Common myeloid progenitor, CD34-positive (primary cell): ENCODE results near the gene HNRNPH2.

Experiments
- CTCF ChIA-PET: fragments of 350-600 bp; sonication (Branson Sonifier 250); formaldehyde crosslinking; loops from one replicate; lab custom pipeline; 2021; ENCODE audit warnings: antibody characterized with exemption; lab: Charles Lee
- POLR2A ChIA-PET: fragments of 350-600 bp; sonication (Branson Sonifier 250); formaldehyde crosslinking; loops from one replicate; lab custom pipeline; 2021; ENCODE audit warnings: antibody characterized with exemption; lab: Charles Lee
- DNase-seq, 3 donors: peaks; one replicate each; pipeline versions ENCODE4 v3.0.0 to v3.0.0-alpha.2; 2013
- H3K27ac ChIP-seq, 2 experiments: 1 replicate in 1 of 2; 2 replicates in 1 of 2; pipeline ENCODE4 v1.7.0; 2013; ENCODE audit warnings: inconsistent platforms in 2 of 2, low read length in 2 of 2, mild to moderate bottlenecking in 2 of 2, low read depth in 1 of 2, moderate library complexity in 1 of 2; ENCODE audit not compliant: severe bottlenecking in 2 of 2, insufficient read depth in 1 of 2, poor library complexity in 1 of 2
- H3K27me3 ChIP-seq, 5 experiments: replicated peaks in 2 of 5; 1 replicate in 3 of 5; 2 replicates in 2 of 5; pipeline versions ENCODE4 v1.6.1 to v1.7.0; 2013; ENCODE audit warnings: low read length in 4 of 5, mild to moderate bottlenecking in 2 of 5, moderate library complexity in 2 of 5, inconsistent platforms in 1 of 5; ENCODE audit not compliant: insufficient read depth in 5 of 5, control insufficient read depth in 4 of 5
- H3K36me3 ChIP-seq, 4 experiments: 1 replicate in 2 of 4; 2 replicates in 2 of 4; pipeline versions ENCODE4 v1.6.1 to v1.7.0; 2013; ENCODE audit warnings: low read length in 3 of 4, control low read depth in 1 of 4, mild to moderate bottlenecking in 1 of 4; ENCODE audit not compliant: control insufficient read depth in 4 of 4, insufficient read depth in 4 of 4
- H3K4me1 ChIP-seq, 4 experiments: 1 replicate in 3 of 4; 2 replicates in 1 of 4; pipeline versions ENCODE4 v1.6.1 to v1.7.1; 2013; ENCODE audit warnings: low read length in 3 of 4, mild to moderate bottlenecking in 3 of 4, control low read depth in 1 of 4, inconsistent platforms in 1 of 4, moderate library complexity in 1 of 4; ENCODE audit not compliant: control insufficient read depth in 4 of 4, insufficient read depth in 4 of 4; ENCODE audit errors: control extremely low read depth in 1 of 4
- H3K4me3 ChIP-seq, 7 experiments: 1 replicate in 4 of 7; 2 replicates in 3 of 7; pipeline versions ENCODE4 v1.5.1 to v1.7.0; 2013; ENCODE audit warnings: mild to moderate bottlenecking in 7 of 7, low read length in 6 of 7, moderate library complexity in 6 of 7, inconsistent platforms in 2 of 7, low read depth in 2 of 7, control low read depth in 1 of 7; ENCODE audit not compliant: insufficient read depth in 4 of 7, control insufficient read depth in 1 of 7; ENCODE audit errors: extremely low read depth in 1 of 7
- H3K9me3 ChIP-seq, 5 experiments: 1 replicate in 4 of 5; 2 replicates in 1 of 5; pipeline versions ENCODE4 v1.6.1 to v1.7.1; 2013; ENCODE audit warnings: low read length in 4 of 5, mild to moderate bottlenecking in 2 of 5, inconsistent platforms in 1 of 5, low read depth in 1 of 5, moderate library complexity in 1 of 5; ENCODE audit not compliant: control insufficient read depth in 4 of 5, insufficient read depth in 2 of 5; ENCODE audit errors: control extremely low read depth in 1 of 5
- WGBS: methylation state at CpG from one replicate; pipeline ENCODE4 v1.1.5; 2013; ENCODE audit not compliant: insufficient coverage; 5-methylcytosine and 5-hydroxymethylcytosine counted together

Gene HNRNPH2

DNA sequence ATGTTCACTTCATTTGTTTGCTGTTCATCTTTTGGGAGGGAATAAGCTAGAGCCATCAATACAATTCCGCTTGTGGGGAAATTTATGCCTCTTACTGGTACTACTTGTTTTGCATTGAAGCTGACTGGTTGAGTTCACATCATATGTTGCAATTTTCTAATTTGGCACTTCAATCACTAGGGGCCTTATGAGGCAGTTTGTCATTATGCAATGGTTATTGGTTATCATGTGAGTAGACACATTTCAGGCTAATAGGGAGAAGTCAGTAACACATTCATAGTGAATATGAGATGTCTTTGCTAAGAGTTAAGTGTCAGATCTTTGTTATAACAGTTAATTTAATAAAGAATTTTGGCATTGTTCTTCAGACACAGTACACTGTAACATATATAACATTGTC lies 12.2 kb upstream of the HNRNPH2 start:
- POLR2A ChIA-PET, result no interaction called here
- DNase-seq, result peak in 2 of 3 donors; percentile 42 to 54
- WGBS, result 90% methylated on average over 1 of the region's 1 CpG
- CTCF ChIA-PET, result no interaction called here
- Histone ChIP-seq H3K9me3 (no peaks in the 10 kb centered on the region), H3K36me3 (peaks cover 2 to 15% (median 13%) of the 10 kb centered on the region in 4 experiments), H3K27ac (no peak overlapping the region), H3K4me1 (peaks cover 7 to 10% (median 8%) of the 10 kb centered on the region in 4 experiments), H3K27me3 (peaks cover 0 to under 1% (median 0%) of the 10 kb centered on the region in 5 experiments), H3K4me3 (no peak overlapping the region)

DNA sequence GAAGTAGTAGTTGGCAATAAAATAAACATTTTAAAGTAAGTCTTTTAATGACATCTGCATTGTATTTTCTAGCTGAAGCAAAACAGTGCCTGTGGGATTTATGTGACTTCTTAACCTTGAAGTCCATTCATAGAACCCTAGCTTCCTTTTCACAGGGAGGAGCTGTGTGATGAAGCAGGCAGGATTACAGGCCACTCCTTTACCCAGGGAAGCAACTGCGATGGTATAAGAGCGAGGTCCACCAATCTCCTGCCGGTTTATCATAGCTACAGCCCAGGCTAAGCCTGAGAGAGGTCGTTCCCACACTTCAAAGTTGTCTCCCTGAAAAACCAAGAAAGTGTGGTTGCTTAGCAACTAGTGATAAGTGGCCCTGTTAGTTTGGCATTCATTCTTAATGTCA lies 10.2 kb upstream of the HNRNPH2 start:
- Histone ChIP-seq H3K9me3 (no peaks in the 10 kb centered on the region), H3K4me3 (no peak overlapping the region), H3K27ac (no peak overlapping the region), H3K4me1 (no peaks in the 10 kb centered on the region), H3K27me3 (no peaks in the 10 kb centered on the region), H3K36me3 (peaks cover 2 to 21% (median 19%) of the 10 kb centered on the region in 4 experiments)
- POLR2A ChIA-PET, result no interaction called here
- CTCF ChIA-PET, result no interaction called here
- DNase-seq, result no peak
- 55% methylated on average over 2 of the region's 4 CpGs for WGBS

DNA sequence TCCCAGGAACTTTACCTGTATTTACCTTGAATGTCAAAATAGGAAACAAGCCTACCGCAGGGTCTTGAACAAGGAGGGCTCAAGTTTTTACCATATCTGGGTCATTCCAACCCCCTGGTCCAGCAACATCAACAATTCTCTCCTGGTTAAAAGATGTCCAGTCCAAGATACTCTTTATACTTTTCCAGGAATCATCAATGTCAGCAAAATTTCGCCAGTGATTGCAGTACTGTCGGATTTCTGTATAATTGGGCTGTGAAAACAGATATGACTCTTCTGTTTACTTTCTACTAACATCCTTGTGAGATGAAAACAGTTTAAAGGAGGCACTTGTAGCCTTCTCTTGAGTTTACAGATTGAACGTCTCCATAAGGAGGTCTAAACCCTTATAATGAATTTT lies 9.3 kb upstream of the HNRNPH2 start:
- H3K36me3 ChIP-seq, result peaks cover 2 to 24% (median 20%) of the 10 kb centered on the region in 4 experiments
- POLR2A ChIA-PET, result no interaction called here
- no peaks in the 10 kb centered on the region for H3K9me3 ChIP-seq
- no peak overlapping the region for H3K27ac ChIP-seq
- no peak overlapping the region for H3K4me3 ChIP-seq
- no peak for DNase-seq
- no peaks in the 10 kb centered on the region for H3K27me3 ChIP-seq
- CTCF ChIA-PET, result no interaction called here
- 100% methylated on average over 1 of the region's 4 CpGs for WGBS
- no peaks in the 10 kb centered on the region for H3K4me1 ChIP-seq

DNA sequence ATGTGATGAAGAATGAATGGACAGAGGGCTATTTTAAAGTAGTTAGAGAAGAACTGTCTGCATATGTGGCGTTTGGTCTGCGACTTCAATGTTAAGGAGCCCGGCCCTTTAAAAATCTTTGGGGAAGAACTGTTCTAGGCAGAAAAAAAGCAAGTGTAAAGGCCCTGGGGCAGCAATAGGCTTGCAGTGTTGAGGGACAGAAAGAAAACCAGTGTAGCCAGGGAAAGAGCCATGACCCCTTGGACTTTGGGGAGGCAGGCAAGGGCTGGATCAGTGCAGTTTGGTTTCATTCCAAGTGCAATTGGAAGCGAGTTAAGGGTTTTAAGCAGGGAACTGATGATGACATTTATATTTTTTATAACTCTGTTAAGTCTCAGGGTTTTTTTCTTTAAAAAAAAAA lies 8.2 kb upstream of the HNRNPH2 start:
- ChIA-PET CTCF (interaction anchor here (0.7 kb wide), 1 partner anchor 409 kb away, joined by 3 read pairs; no protein-coding TSS in a partner anchor), POLR2A (no interaction called here)

DNA sequence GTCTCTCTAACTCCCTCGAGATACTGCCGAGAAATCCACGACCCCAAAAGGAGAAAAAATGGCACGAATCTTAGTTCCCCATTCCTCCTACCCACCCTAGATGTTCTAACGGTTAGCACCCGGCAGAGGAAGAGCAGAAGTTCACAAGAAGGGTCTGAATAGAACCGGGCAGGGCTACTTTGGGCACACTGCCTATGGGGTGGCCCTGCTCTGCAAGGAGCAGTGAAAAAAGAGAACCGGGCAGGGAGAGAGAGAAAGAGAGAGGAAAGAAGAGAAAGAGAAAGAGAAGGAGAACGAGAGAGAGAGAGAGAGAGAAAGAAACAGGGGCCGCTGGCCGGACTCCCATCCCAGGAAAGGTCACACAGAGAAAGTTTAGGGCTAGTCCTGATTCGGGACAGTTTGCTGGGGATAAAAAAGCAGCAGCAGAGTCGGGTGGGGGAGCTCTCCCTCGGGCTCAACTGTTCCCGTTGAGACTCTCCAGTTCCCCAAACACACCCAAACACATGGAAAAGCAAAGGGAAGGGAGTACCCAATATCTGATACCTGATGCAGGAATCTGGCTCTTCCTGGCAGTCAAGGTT lies 765 bp upstream of the HNRNPH2 start:
- ChIA-PET CTCF (no interaction called here), POLR2A (interaction anchor here (0.9 to 1.0 kb wide), 2 partner anchors 11 to 16 kb away, joined by 5 to 7 read pairs; partner anchors contain the start of gene RPL36A)
- Histone ChIP-seq H3K9me3 (peaks cover 0 to 3% (median 0%) of the 10 kb centered on the region in 5 experiments), H3K4me1 (peaks cover 0 to 28% (median 12%) of the 10 kb centered on the region in 4 experiments), H3K4me3 (peak overlapping the region; percentile 68 to 96 (median 79)), H3K36me3 (peaks cover 0 to 11% (median 4%) of the 10 kb centered on the region in 4 experiments), H3K27me3 (no peaks in the 10 kb centered on the region), H3K27ac (peak overlapping the region; percentile 96 to 98)
- 39% methylated on average over 9 of the region's 15 CpGs for WGBS
- DNase-seq, result peak in 2 of 3 donors; percentile 63 to 68

More for the DNA sequence above, 8.2 kb upstream of the HNRNPH2 start:
- H3K27ac ChIP-seq, result no peak overlapping the region
- no peaks in the 10 kb centered on the region for H3K27me3 ChIP-seq
- H3K9me3 ChIP-seq, result no peaks in the 10 kb centered on the region
- 83% methylated on average over 3 of the region's 4 CpGs for WGBS
- H3K4me1 ChIP-seq, result no peaks in the 10 kb centered on the region
- H3K36me3 ChIP-seq, result peaks cover 2 to 26% (median 19%) of the 10 kb centered on the region in 4 experiments
- H3K4me3 ChIP-seq, result no peak overlapping the region
- DNase-seq, result no peak

DNA sequence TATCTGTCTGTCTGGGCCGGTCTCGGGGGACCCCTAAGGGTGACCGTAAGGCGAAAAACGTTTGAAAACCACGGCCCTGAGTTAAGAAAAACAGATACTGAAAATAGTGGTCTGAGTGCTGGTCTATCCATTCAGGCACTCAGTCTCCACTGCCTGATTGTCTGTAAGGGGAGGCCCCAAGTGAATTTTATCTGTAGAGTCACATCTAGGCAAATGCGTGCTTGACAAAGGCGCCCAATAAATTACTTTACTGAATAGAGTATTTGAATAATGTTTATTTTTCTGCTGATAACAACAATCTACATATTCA lies 465 bp downstream of the HNRNPH2 start:
- Histone ChIP-seq H3K4me1 (peaks cover 0 to 28% (median 12%) of the 10 kb centered on the region in 4 experiments), H3K9me3 (peaks cover 0 to 3% (median 0%) of the 10 kb centered on the region in 5 experiments), H3K36me3 (peaks cover 0 to 17% (median 6%) of the 10 kb centered on the region in 4 experiments), H3K4me3 (peak overlapping the region; percentile 31 to 96 (median 71)), H3K27ac (peak overlapping the region; percentile 96 to 98), H3K27me3 (no peaks in the 10 kb centered on the region)
- ChIA-PET CTCF (no interaction called here), POLR2A (no interaction called here)
- 30% methylated on average over 5 of the region's 8 CpGs for WGBS
- no peak for DNase-seq

DNA sequence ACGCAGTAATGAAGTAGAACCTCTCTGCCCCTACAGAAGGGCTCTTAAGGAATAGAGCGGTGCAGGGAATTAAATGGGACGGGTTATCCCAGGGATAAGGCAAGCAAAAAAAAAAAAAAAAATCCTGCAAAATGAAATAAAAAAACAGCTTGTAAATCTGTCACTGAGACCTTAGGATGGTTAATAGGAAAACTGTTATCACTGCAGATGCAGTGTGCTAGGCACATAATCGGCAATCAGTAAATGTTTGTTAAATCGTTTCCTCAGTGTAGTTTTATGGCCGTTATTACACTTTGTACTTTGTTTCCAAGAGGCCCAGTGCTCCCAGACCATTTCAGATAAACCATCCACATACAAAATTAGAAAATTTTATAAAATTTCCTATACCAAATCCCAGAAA lies 1.0 kb downstream of the HNRNPH2 start:
- WGBS, result 92% methylated on average over 2 of the region's 6 CpGs
- DNase-seq, result no peak
- Histone ChIP-seq H3K27me3 (no peaks in the 10 kb centered on the region), H3K9me3 (peaks cover 0 to 3% (median 0%) of the 10 kb centered on the region in 5 experiments), H3K4me1 (peaks cover 0 to 28% (median 12%) of the 10 kb centered on the region in 4 experiments), H3K36me3 (peaks cover 0 to 14% (median 4%) of the 10 kb centered on the region in 4 experiments), H3K27ac (peak overlapping the region; percentile 96 to 98), H3K4me3 (peak overlapping the region in 6 of 7 experiments; percentile 68 to 96 (median 74))
- ChIA-PET CTCF (interaction anchor here (0.6 kb wide), 1 partner anchor 41 kb away, joined by 4 read pairs; no protein-coding TSS in a partner anchor), POLR2A (no interaction called here)
